Measurements from ENCODE around the gene ARHGEF7. TPM values are rescaled to one million over a fixed set of nuclear protein-coding genes. Genes with fewer than 3 reads are reported as not detected.
A peak's percentile ranks its signal among the peaks of the same experiment; 100 is the strongest.

ARHGEF7 gene
- total RNA-seq, 1 donor from 2014 or later: 64.6 TPM

DNA sequence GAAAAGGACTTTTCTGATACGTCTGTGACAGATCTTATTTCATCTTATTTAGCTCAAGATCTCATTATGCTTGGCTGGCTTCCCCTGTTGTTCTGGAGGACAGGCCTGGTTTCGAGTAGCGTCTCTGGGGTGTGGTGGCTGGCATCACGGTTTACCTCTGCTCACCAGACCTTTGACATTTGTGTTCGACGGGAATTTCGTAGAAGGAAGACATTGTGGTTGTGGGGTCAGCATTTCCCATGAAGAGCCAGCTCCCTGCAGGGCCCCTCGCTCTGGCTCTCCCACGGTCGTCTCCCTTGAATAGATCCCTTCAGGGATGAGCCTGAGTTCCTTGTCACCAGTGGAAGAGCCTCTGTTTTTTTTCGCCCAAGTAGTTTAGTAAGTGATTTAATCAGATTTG, 126.8 kb downstream of the ARHGEF7 start:
- no peak overlapping the region for H3K9ac ChIP-seq
- peaks cover 4% of the 10 kb centered on the region for H3F3A ChIP-seq (ENCODE audit: low read depth)
- H3K4me1 Mint-ChIP-seq: peaks cover 23% of the 10 kb centered on the region
- no peak for TF ChIP-seq EZH2 (IDR thresholded peaks at IDR 0.05)
- no peak for TF ChIP-seq EZH2phosphoT487 (IDR thresholded peaks at IDR 0.05)
- TF ChIP-seq, protein P1, sequence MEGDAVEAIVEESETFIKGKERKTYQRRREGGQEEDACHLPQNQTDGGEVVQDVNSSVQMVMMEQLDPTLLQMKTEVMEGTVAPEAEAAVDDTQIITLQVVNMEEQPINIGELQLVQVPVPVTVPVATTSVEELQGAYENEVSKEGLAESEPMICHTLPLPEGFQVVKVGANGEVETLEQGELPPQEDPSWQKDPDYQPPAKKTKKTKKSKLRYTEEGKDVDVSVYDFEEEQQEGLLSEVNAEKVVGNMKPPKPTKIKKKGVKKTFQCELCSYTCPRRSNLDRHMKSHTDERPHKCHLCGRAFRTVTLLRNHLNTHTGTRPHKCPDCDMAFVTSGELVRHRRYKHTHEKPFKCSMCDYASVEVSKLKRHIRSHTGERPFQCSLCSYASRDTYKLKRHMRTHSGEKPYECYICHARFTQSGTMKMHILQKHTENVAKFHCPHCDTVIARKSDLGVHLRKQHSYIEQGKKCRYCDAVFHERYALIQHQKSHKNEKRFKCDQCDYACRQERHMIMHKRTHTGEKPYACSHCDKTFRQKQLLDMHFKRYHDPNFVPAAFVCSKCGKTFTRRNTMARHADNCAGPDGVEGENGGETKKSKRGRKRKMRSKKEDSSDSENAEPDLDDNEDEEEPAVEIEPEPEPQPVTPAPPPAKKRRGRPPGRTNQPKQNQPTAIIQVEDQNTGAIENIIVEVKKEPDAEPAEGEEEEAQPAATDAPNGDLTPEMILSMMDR (IDR thresholded peaks at IDR 0.05): no peak
- H3K36me3 ChIP-seq: peaks cover 9% of the 10 kb centered on the region
- H2AFZ ChIP-seq (replicated peaks): no peak overlapping the region
- peaks cover 27% of the 10 kb centered on the region for H4K20me1 ChIP-seq (ENCODE audit: low read depth)
- no peaks in the 10 kb centered on the region for H3K27me3 ChIP-seq
- H3K27ac Mint-ChIP-seq: no peak overlapping the region
- H3K4me3 Mint-ChIP-seq: no peak overlapping the region
- peaks cover 21% of the 10 kb centered on the region for H3K79me2 ChIP-seq (ENCODE audit: low read depth)
- H3K27ac ChIP-seq: no peak overlapping the region
- peaks cover 38% of the 10 kb centered on the region for H3K36me3 Mint-ChIP-seq
- no peak for DNase-seq (ENCODE audit: low spot score)
- H3K4me2 ChIP-seq: peak overlapping the region; percentile 33
- peaks cover 18% of the 10 kb centered on the region for H3K4me1 ChIP-seq
- H3K27me3 Mint-ChIP-seq (ENCODE audit: insufficient read depth, low read depth): peaks cover 3% of the 10 kb centered on the region
- H3K9me3 Mint-ChIP-seq: no peaks in the 10 kb centered on the region
- H3K4me3 ChIP-seq: no peak overlapping the region
- H3K9me3 ChIP-seq (ENCODE audit: low read depth): no peaks in the 10 kb centered on the region

DNA sequence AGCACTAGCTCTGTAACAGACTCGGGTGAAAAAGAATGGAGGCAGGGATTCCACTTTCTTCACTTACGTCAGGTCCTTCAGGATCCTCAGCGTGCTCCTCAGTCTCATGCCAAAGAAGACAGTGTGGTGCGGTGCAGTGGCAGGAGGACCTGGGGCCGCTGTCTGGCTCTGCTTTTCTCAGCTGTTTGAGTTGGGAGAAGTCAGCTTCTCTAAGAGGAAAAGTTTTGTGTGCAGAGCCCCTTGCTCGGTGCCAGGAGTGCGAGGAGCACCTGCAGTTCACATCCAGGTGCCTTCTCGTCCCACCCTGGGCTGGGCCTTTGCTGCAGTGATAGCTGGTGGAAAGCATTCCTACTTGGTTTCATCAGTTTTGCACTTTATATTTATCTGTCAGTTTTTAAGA, 127.5 kb downstream of the ARHGEF7 start:
- no peaks in the 10 kb centered on the region for H3K9me3 Mint-ChIP-seq
- Histone ChIP-seq H3K27ac (no peak overlapping the region), H3K36me3 (peaks cover 9% of the 10 kb centered on the region), H3K4me2 (no peak overlapping the region), H3K27me3 (no peaks in the 10 kb centered on the region), H3K4me3 (no peak overlapping the region), H3K79me2 (ENCODE audit: low read depth) (peaks cover 20% of the 10 kb centered on the region), H3K9me3 (ENCODE audit: low read depth) (no peaks in the 10 kb centered on the region), H2AFZ (replicated peaks) (no peak overlapping the region), H3F3A (ENCODE audit: low read depth) (peaks cover 4% of the 10 kb centered on the region), H3K9ac (no peak overlapping the region), H3K4me1 (peaks cover 18% of the 10 kb centered on the region), H4K20me1 (ENCODE audit: low read depth) (peaks cover 27% of the 10 kb centered on the region)
- H3K4me1 Mint-ChIP-seq: peaks cover 23% of the 10 kb centered on the region
- H3K36me3 Mint-ChIP-seq: peaks cover 42% of the 10 kb centered on the region
- DNase-seq (ENCODE audit: low spot score): no peak
- peaks cover 5% of the 10 kb centered on the region for H3K27me3 Mint-ChIP-seq (ENCODE audit: insufficient read depth, low read depth)
- H3K27ac Mint-ChIP-seq: no peak overlapping the region
- H3K4me3 Mint-ChIP-seq: no peak overlapping the region
- TF ChIP-seq EZH2phosphoT487 (IDR thresholded peaks at IDR 0.05): no peak
- TF ChIP-seq EZH2 (IDR thresholded peaks at IDR 0.05): no peak
- TF ChIP-seq, protein P1 (IDR thresholded peaks at IDR 0.05): no peak

DNA sequence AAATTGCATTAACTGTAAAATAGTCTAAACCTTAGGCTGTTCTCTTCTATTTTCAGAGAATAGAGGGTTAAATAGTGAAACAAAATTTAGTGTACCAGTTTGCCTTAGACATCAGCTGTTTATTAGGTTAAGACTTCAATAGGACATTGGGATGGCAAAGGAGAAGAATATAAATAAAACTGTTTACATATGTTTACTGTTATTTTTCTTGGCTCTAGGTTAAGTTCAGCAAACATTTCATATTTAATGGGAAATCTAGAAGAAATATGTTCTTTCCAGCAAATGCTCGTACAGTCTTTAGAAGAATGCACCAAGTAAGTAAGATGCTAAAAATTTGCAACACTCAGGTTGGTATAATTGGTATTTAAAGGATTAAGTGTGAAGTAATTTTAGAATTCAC, 128.9 kb downstream of the ARHGEF7 start:
- Histone ChIP-seq H4K20me1 (ENCODE audit: low read depth) (peaks cover 27% of the 10 kb centered on the region), H3K4me1 (peaks cover 18% of the 10 kb centered on the region), H3K79me2 (ENCODE audit: low read depth) (peaks cover 20% of the 10 kb centered on the region), H3K36me3 (peaks cover 9% of the 10 kb centered on the region), H3K27ac (no peak overlapping the region), H3K9me3 (ENCODE audit: low read depth) (no peaks in the 10 kb centered on the region), H3K9ac (no peak overlapping the region), H2AFZ (replicated peaks) (no peak overlapping the region), H3K4me3 (no peak overlapping the region), H3F3A (ENCODE audit: low read depth) (peaks cover 4% of the 10 kb centered on the region), H3K4me2 (no peak overlapping the region), H3K27me3 (no peaks in the 10 kb centered on the region)
- H3K27me3 Mint-ChIP-seq (ENCODE audit: insufficient read depth, low read depth): peaks cover 5% of the 10 kb centered on the region
- peaks cover 46% of the 10 kb centered on the region for H3K36me3 Mint-ChIP-seq
- H3K4me3 Mint-ChIP-seq: no peak overlapping the region
- no peaks in the 10 kb centered on the region for H3K9me3 Mint-ChIP-seq
- TF ChIP-seq EZH2phosphoT487 (IDR thresholded peaks at IDR 0.05) (no peak), EZH2 (IDR thresholded peaks at IDR 0.05) (no peak)
- TF ChIP-seq, protein P1 (IDR thresholded peaks at IDR 0.05): no peak
- H3K4me1 Mint-ChIP-seq: peaks cover 23% of the 10 kb centered on the region
- no peak for DNase-seq (ENCODE audit: low spot score)
- no peak overlapping the region for H3K27ac Mint-ChIP-seq

Data from neural progenitor cell (in vitro differentiated cells).